Mesendoderm (in vitro differentiated cells): ENCODE measurements around the gene SKI.

Source experiments
- DNase-seq: peaks from one replicate; pipeline ENCODE4 v3.0.0; 2013
- H2AK5ac ChIP-seq: 2 replicates; pipeline ENCODE4 v1.6.1; 2013; ENCODE audit warnings: low read length, inconsistent platforms
- H2BK120ac ChIP-seq: 2 replicates; pipeline ENCODE4 v1.6.1; 2013; ENCODE audit warnings: low read depth, mild to moderate bottlenecking, low read length, moderate library complexity, mixed read lengths
- H2BK15ac ChIP-seq: replicated peaks from 2 replicates; pipeline ENCODE4 v1.6.1; 2013; ENCODE audit warnings: low read depth, mild to moderate bottlenecking, moderate library complexity
- H2BK5ac ChIP-seq: 2 replicates; pipeline ENCODE4 v1.6.1; 2013; ENCODE audit warnings: low read length, inconsistent platforms
- H3K18ac ChIP-seq: 2 replicates; pipeline ENCODE4 v1.6.1; 2013; ENCODE audit warnings: mild to moderate bottlenecking, low read length, mixed read lengths
- H3K23ac ChIP-seq: one replicate; pipeline ENCODE4 v1.6.1; 2013; ENCODE audit warnings: low read length
- H3K27ac ChIP-seq: 2 replicates; pipeline ENCODE4 v1.5.1; 2013; ENCODE audit warnings: low read depth, mild to moderate bottlenecking, inconsistent platforms, low read length, moderate library complexity
- H3K27me3 ChIP-seq: 2 replicates; pipeline ENCODE4 v1.6.1; 2013; ENCODE audit warnings: low read length, control low read depth, mild to moderate bottlenecking, inconsistent platforms; ENCODE audit not compliant: insufficient read depth, poor library complexity
- H3K36me3 ChIP-seq: 2 replicates; pipeline ENCODE4 v1.6.1; 2013; ENCODE audit warnings: low read length, inconsistent platforms; ENCODE audit not compliant: control insufficient read depth, insufficient read depth
- H3K4ac ChIP-seq: one replicate; pipeline ENCODE4 v1.6.1; 2013; ENCODE audit warnings: low read depth, mild to moderate bottlenecking, low read length, moderate library complexity
- H3K4me1 ChIP-seq: 2 replicates; pipeline ENCODE4 v1.6.1; 2013; ENCODE audit warnings: low read depth, low read length, inconsistent platforms; ENCODE audit not compliant: control insufficient read depth
- H3K4me2 ChIP-seq: 2 replicates; pipeline ENCODE4 v1.6.1; 2013; ENCODE audit warnings: low read length
- H3K4me3 ChIP-seq: 2 replicates; pipeline ENCODE4 v1.5.1; 2013; ENCODE audit warnings: mild to moderate bottlenecking, low read length
- H3K56ac ChIP-seq: one replicate; pipeline ENCODE4 v1.6.1; 2013; ENCODE audit warnings: low read length
- H3K79me1 ChIP-seq: 2 replicates; pipeline ENCODE4 v1.6.1; 2013; ENCODE audit warnings: low read length, inconsistent platforms
- H3K79me2 ChIP-seq: 2 replicates; pipeline ENCODE4 v1.6.1; 2013; ENCODE audit warnings: mild to moderate bottlenecking, low read length; ENCODE audit not compliant: control insufficient read depth, insufficient read depth
- H3K9ac ChIP-seq: 2 replicates; pipeline ENCODE4 v1.6.1; 2013; ENCODE audit warnings: low read length, inconsistent platforms
- H4K5ac ChIP-seq: one replicate; pipeline ENCODE4 v1.6.1; 2013; ENCODE audit warnings: low read length
- H4K8ac ChIP-seq: one replicate; pipeline ENCODE4 v1.6.1; 2013; ENCODE audit warnings: low read depth, mild to moderate bottlenecking, control low read depth, low read length, moderate library complexity
- WGBS: extraction: QIAGEN DNeasy Blood & Tissue Kit; methylation state at CpG from one replicate; pipeline ENCODE4 v1.1.7; 2013; ENCODE audit warnings: low lambda C conversion rate, missing lambda C conversion rate; ENCODE audit not compliant: insufficient coverage; ENCODE audit errors: extremely low coverage; 5-methylcytosine and 5-hydroxymethylcytosine counted together

SKI gene

GRCh38 chr1:2283991-2284895 lies 56.1 kb downstream of the SKI start:
- peaks cover 19% of the 10 kb centered on the region for H3K79me1 ChIP-seq
- no peak overlapping the region for H3K4me2 ChIP-seq
- no peak overlapping the region for H3K56ac ChIP-seq
- peaks cover 4% of the 10 kb centered on the region for H3K4me1 ChIP-seq
- DNase-seq = no peak
- H2BK15ac ChIP-seq = no peak overlapping the region
- H3K79me2 ChIP-seq = peaks cover 60% of the 10 kb centered on the region
- H3K4ac ChIP-seq = no peak overlapping the region
- H4K8ac ChIP-seq = no peak overlapping the region
- no peaks in the 10 kb centered on the region for H3K27me3 ChIP-seq
- no peak overlapping the region for H3K9ac ChIP-seq
- H4K5ac ChIP-seq = no peak overlapping the region
- H3K23ac ChIP-seq = no peak overlapping the region
- no peak overlapping the region for H2BK120ac ChIP-seq
- no peak overlapping the region for H2AK5ac ChIP-seq
- peak overlapping the region; percentile 36 for H3K27ac ChIP-seq
- no peaks in the 10 kb centered on the region for H3K36me3 ChIP-seq
- no CpG with 5 or more reads among the region's 27 CpGs for WGBS
- H2BK5ac ChIP-seq = no peak overlapping the region
- H3K18ac ChIP-seq = no peak overlapping the region
- H3K4me3 ChIP-seq = no peak overlapping the region

DNA sequence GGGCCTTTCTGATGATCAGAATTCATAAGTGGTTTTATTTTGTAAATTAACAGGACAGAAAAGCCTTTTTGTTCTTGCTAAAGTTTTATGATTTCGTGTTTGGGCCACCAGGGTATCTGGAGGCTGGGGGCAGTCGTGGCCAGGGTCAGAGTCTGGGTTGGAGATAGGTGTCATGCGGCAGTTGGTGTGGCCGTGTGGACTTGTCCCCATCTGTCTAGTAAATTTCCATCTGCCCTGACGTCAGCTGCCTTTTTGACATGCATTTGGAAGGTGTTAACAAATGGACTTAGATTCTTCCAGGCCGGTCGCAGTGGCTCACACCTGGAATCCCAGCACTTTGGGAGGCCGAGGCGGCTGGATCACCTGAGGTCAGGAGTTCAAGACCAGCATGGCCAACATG lies 56.8 kb downstream of the SKI start:
- H3K4me2 ChIP-seq = no peak overlapping the region
- H3K56ac ChIP-seq = no peak overlapping the region
- H3K23ac ChIP-seq = no peak overlapping the region
- no peaks in the 10 kb centered on the region for H3K27me3 ChIP-seq
- H3K18ac ChIP-seq = no peak overlapping the region
- DNase-seq = no peak
- H2BK120ac ChIP-seq = no peak overlapping the region
- H2BK5ac ChIP-seq = no peak overlapping the region
- H3K9ac ChIP-seq = no peak overlapping the region
- H4K5ac ChIP-seq = no peak overlapping the region
- H3K36me3 ChIP-seq = no peaks in the 10 kb centered on the region
- peaks cover 20% of the 10 kb centered on the region for H3K79me1 ChIP-seq
- no peak overlapping the region for H3K4me3 ChIP-seq
- peaks cover 4% of the 10 kb centered on the region for H3K4me1 ChIP-seq
- no peak overlapping the region for H2AK5ac ChIP-seq
- H3K79me2 ChIP-seq = peaks cover 61% of the 10 kb centered on the region
- no peak overlapping the region for H3K4ac ChIP-seq
- H3K27ac ChIP-seq = peak overlapping the region; percentile 36
- H2BK15ac ChIP-seq = no peak overlapping the region
- no peak overlapping the region for H4K8ac ChIP-seq
- WGBS = no CpG with 5 or more reads among the region's 9 CpGs

DNA sequence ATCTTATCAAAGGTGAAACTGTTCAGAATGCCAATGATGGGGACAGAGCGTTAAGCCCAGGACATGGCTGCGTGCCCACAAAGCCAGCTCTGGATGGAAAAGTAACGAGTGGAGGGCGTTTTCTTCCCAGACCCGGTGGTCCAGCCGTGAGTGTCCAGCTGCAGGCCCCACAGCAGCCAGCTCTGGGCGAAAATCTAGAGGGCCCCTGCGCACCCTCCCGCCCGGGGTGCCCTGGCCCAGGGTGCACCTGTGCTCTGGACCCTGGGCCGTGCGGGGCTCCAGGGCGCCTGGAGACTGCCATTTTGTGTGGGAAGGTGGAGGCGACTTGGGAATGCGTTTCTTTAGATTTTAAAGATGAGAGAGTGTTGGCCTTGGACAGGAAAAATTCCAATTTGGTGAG lies 58.8 kb downstream of the SKI start:
- Histone ChIP-seq H3K23ac (no peak overlapping the region), H3K18ac (no peak overlapping the region), H3K4me3 (no peak overlapping the region), H3K79me1 (peaks cover 26% of the 10 kb centered on the region), H4K5ac (no peak overlapping the region), H3K9ac (no peak overlapping the region), H3K4ac (no peak overlapping the region), H3K79me2 (peaks cover 79% of the 10 kb centered on the region), H3K27me3 (no peaks in the 10 kb centered on the region), H2BK15ac (no peak overlapping the region), H3K56ac (no peak overlapping the region), H2BK120ac (no peak overlapping the region), H3K4me1 (peaks cover 4% of the 10 kb centered on the region), H3K36me3 (no peaks in the 10 kb centered on the region), H4K8ac (no peak overlapping the region), H2BK5ac (no peak overlapping the region), H2AK5ac (no peak overlapping the region), H3K27ac (no peak overlapping the region), H3K4me2 (no peak overlapping the region)
- no CpG with 5 or more reads among the region's 15 CpGs for WGBS
- no peak for DNase-seq

- Histone ChIP-seq H3K4me3 (no peak overlapping the region), H3K23ac (no peak overlapping the region), H3K79me1 (peaks cover 30% of the 10 kb centered on the region), H3K4ac (no peak overlapping the region), H3K27me3 (no peaks in the 10 kb centered on the region), H2AK5ac (no peak overlapping the region), H3K56ac (no peak overlapping the region), H3K4me2 (no peak overlapping the region), H4K8ac (no peak overlapping the region), H2BK5ac (no peak overlapping the region), H3K79me2 (peaks cover 82% of the 10 kb centered on the region), H3K18ac (no peak overlapping the region), H4K5ac (no peak overlapping the region), H3K27ac (no peak overlapping the region), H2BK120ac (no peak overlapping the region), H2BK15ac (no peak overlapping the region), H3K4me1 (peaks cover 4% of the 10 kb centered on the region), H3K36me3 (no peaks in the 10 kb centered on the region), H3K9ac (no peak overlapping the region)
- WGBS = no CpG with 5 or more reads among the region's 14 CpGs
- DNase-seq = no peak
Observed at GRCh38 chr1:2287649-2288048, 59.5 kb downstream of the SKI start.

DNA sequence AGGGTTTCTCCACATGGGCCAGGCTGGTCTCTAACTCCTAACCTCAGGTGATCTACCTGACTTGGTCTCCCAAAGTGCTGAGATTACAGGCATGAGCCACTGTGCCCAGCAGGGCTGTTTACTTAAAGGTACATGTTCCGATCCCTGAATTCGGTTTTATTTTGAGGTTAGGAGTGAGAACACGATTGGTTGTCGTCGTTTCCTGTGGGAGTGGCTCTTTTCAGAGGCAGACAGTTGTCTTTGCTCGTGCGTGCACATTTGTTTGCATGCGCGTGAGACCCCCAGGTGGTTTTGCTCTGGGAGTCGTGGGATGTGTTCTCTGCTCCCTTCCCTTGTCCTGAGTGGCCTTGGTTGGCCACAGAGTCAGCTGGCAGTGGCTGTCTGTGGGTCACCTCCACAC lies 60.2 kb downstream of the SKI start:
- Histone ChIP-seq H3K4me1 (peaks cover 4% of the 10 kb centered on the region), H3K4me2 (no peak overlapping the region), H4K8ac (no peak overlapping the region), H3K4ac (no peak overlapping the region), H3K79me2 (peaks cover 82% of the 10 kb centered on the region), H2BK5ac (no peak overlapping the region), H3K36me3 (no peaks in the 10 kb centered on the region), H4K5ac (no peak overlapping the region), H2BK15ac (no peak overlapping the region), H3K18ac (no peak overlapping the region), H2AK5ac (no peak overlapping the region), H2BK120ac (no peak overlapping the region), H3K79me1 (peaks cover 28% of the 10 kb centered on the region), H3K27me3 (no peaks in the 10 kb centered on the region), H3K9ac (no peak overlapping the region), H3K27ac (no peak overlapping the region), H3K23ac (no peak overlapping the region), H3K4me3 (no peak overlapping the region), H3K56ac (no peak overlapping the region)
- WGBS = no CpG with 5 or more reads among the region's 10 CpGs
- DNase-seq = no peak
